Ishikawa (cell line): ENCODE results near the gene ARL14EPL.

ENCODE experiments used
- CEBPB ChIP-seq: IDR thresholded peaks from 2 replicates; pipeline ENCODE4 v1.6.1; 2012
- CREB1 ChIP-seq: IDR thresholded peaks from 2 replicates; pipeline ENCODE4 v1.6.1; 2012; ENCODE audit warnings: low read depth
- EGR1 ChIP-seq: IDR thresholded peaks from 2 replicates; pipeline ENCODE4 v1.6.1; 2012
- EP300 ChIP-seq: IDR thresholded peaks from 2 replicates; pipeline ENCODE4 v1.6.1; 2012; ENCODE audit warnings: borderline replicate concordance
- NFIC ChIP-seq: IDR thresholded peaks from 2 replicates; pipeline ENCODE4 v1.6.1; 2012
- RAD21 ChIP-seq: IDR thresholded peaks from 2 replicates; pipeline ENCODE4 v1.6.1; 2012; ENCODE audit warnings: low read depth
- TAF1 ChIP-seq: IDR thresholded peaks from 2 replicates; pipeline ENCODE4 v1.6.1; 2012; ENCODE audit warnings: low read depth, mild to moderate bottlenecking
- TEAD4 ChIP-seq: IDR thresholded peaks from 2 replicates; pipeline ENCODE4 v1.6.1; 2012
- YY1 ChIP-seq: IDR thresholded peaks from 2 replicates; pipeline ENCODE4 v1.6.1; 2012; ENCODE audit warnings: low read depth
- ZBTB7A ChIP-seq: IDR thresholded peaks from 2 replicates; pipeline ENCODE4 v1.6.1; 2012; ENCODE audit warnings: low read depth
- TF ChIP-seq, protein P1 (sequence below): IDR thresholded peaks from 2 replicates; pipeline ENCODE4 v1.6.1; 2012
- TF ChIP-seq, protein P2 (sequence below): IDR thresholded peaks from 2 replicates; pipeline ENCODE4 v1.6.1; 2012; ENCODE audit warnings: low read depth, mild to moderate bottlenecking
- TF ChIP-seq, protein P3 (sequence below): IDR thresholded peaks from 2 replicates; pipeline ENCODE4 v1.6.1; 2012

DNA sequence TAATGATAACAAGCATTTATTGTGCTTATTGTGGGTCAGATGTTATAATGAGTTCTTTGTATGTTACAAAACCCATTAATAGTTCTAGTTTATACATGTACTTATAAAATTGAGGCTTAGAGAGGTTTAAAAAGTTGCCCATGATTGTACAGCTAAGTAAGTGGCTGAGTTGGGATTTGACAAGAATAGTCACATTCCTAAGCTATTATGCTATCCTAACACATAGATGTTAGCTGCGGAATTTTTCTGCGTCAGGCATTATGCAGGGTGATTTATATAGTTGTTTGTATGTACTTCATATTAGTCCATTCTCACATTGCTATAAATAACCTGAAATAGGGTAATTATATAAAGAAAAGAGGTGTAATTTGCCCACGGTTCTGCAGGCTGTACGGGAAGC is 65.0 kb downstream of the ARL14EPL start:
- TF ChIP-seq, protein P1, sequence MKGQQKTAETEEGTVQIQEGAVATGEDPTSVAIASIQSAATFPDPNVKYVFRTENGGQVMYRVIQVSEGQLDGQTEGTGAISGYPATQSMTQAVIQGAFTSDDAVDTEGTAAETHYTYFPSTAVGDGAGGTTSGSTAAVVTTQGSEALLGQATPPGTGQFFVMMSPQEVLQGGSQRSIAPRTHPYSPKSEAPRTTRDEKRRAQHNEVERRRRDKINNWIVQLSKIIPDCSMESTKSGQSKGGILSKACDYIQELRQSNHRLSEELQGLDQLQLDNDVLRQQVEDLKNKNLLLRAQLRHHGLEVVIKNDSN, result no peak
- TF ChIP-seq, protein P2, sequence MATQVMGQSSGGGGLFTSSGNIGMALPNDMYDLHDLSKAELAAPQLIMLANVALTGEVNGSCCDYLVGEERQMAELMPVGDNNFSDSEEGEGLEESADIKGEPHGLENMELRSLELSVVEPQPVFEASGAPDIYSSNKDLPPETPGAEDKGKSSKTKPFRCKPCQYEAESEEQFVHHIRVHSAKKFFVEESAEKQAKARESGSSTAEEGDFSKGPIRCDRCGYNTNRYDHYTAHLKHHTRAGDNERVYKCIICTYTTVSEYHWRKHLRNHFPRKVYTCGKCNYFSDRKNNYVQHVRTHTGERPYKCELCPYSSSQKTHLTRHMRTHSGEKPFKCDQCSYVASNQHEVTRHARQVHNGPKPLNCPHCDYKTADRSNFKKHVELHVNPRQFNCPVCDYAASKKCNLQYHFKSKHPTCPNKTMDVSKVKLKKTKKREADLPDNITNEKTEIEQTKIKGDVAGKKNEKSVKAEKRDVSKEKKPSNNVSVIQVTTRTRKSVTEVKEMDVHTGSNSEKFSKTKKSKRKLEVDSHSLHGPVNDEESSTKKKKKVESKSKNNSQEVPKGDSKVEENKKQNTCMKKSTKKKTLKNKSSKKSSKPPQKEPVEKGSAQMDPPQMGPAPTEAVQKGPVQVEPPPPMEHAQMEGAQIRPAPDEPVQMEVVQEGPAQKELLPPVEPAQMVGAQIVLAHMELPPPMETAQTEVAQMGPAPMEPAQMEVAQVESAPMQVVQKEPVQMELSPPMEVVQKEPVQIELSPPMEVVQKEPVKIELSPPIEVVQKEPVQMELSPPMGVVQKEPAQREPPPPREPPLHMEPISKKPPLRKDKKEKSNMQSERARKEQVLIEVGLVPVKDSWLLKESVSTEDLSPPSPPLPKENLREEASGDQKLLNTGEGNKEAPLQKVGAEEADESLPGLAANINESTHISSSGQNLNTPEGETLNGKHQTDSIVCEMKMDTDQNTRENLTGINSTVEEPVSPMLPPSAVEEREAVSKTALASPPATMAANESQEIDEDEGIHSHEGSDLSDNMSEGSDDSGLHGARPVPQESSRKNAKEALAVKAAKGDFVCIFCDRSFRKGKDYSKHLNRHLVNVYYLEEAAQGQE, result no peak
- TF ChIP-seq YY1 (no peak), ZBTB7A (no peak), CREB1 (no peak), CEBPB (no peak), TEAD4 (no peak), EP300 (no peak), RAD21 (no peak), NFIC (no peak), EGR1 (no peak), TAF1 (no peak)
- TF ChIP-seq, protein P3, sequence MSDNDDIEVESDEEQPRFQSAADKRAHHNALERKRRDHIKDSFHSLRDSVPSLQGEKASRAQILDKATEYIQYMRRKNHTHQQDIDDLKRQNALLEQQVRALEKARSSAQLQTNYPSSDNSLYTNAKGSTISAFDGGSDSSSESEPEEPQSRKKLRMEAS, result no peak
